ENCODE measurements around the gene TMEM175. TPM values are rescaled to one million over a fixed set of nuclear protein-coding genes. Genes with fewer than 3 reads are reported as not detected.

Gene TMEM175
- total RNA-seq, 1 experiment from 2014 or later = 10.0 TPM

- no TSS peak for BruUV-seq (replicated peaks)
- Histone ChIP-seq H3K4me1 (ENCODE audit: insufficient read depth, low read length, poor library complexity, severe bottlenecking) (no peaks in the 10 kb centered on the region), H3K27me3 (replicated peaks; ENCODE audit: insufficient read depth, low read depth, low read length, poor library complexity) (no peaks in the 10 kb centered on the region), H3K4me3 (ENCODE audit: low read depth, low read length, poor library complexity, severe bottlenecking) (no peak overlapping the region), H3K36me3 (ENCODE audit: insufficient read depth, low read length, poor library complexity, severe bottlenecking) (no peaks in the 10 kb centered on the region), H3K27ac (ENCODE audit: low read depth, low read length, poor library complexity, severe bottlenecking) (no peak overlapping the region), H3K9me3 (ENCODE audit: low read depth, low read length, poor library complexity, severe bottlenecking) (no peaks in the 10 kb centered on the region)
- TF ChIP-seq CTCF (conservative IDR thresholded peaks at IDR 0.05; ENCODE audit: low read depth, low read length) (no peak), EZH2 (IDR thresholded peaks at IDR 0.05; ENCODE audit: borderline replicate concordance, low read depth, low read length, poor library complexity, severe bottlenecking) (no peak)
- CTCF ChIA-PET = no interaction called here
- POLR2A ChIA-PET (ENCODE audit: low non-redundant PET) = no interaction called here
- intact Hi-C loops (cut with micrococcal nuclease; ENCODE audit: unreplicated experiment) = no loop called here
- no peak for DNase-seq (ENCODE audit: low spot score)
These were observed 37.9 kb downstream of the TMEM175 start for GRCh38 chr4:970046-970745.

- POLR2A ChIA-PET (ENCODE audit: low non-redundant PET) = no interaction called here
- no peaks in the 10 kb centered on the region for H3K36me3 ChIP-seq (ENCODE audit: insufficient read depth, low read length, poor library complexity, severe bottlenecking)
- intact Hi-C loops (cut with micrococcal nuclease; ENCODE audit: unreplicated experiment) = no loop called here
These were observed 38.7 kb downstream of the TMEM175 start for GRCh38 chr4:970854-971520.

More at GRCh38 chr4:970854-971520, 38.7 kb downstream of the TMEM175 start:
- CTCF ChIA-PET = no interaction called here
- H3K9me3 ChIP-seq (ENCODE audit: low read depth, low read length, poor library complexity, severe bottlenecking) = no peaks in the 10 kb centered on the region
- DNase-seq (ENCODE audit: low spot score) = no peak
- no peak overlapping the region for H3K27ac ChIP-seq (ENCODE audit: low read depth, low read length, poor library complexity, severe bottlenecking)
- TF ChIP-seq EZH2 (IDR thresholded peaks at IDR 0.05; ENCODE audit: borderline replicate concordance, low read depth, low read length, poor library complexity, severe bottlenecking) (no peak), CTCF (conservative IDR thresholded peaks at IDR 0.05; ENCODE audit: low read depth, low read length) (no peak)
- no peak overlapping the region for H3K4me3 ChIP-seq (ENCODE audit: low read depth, low read length, poor library complexity, severe bottlenecking)
- no peaks in the 10 kb centered on the region for H3K27me3 ChIP-seq (replicated peaks; ENCODE audit: insufficient read depth, low read depth, low read length, poor library complexity)
- no TSS peak for BruUV-seq (replicated peaks)
- no peaks in the 10 kb centered on the region for H3K4me1 ChIP-seq (ENCODE audit: insufficient read depth, low read length, poor library complexity, severe bottlenecking)
